ENCODE data around the gene CARD10. TPM values are rescaled to one million over a fixed set of nuclear protein-coding genes. Genes with fewer than 3 reads are reported as not detected.

The CARD10 gene
- total and polyA plus RNA-seq, 8 donors: 9.9 to 30.2 (median 13.9) TPM

DNA sequence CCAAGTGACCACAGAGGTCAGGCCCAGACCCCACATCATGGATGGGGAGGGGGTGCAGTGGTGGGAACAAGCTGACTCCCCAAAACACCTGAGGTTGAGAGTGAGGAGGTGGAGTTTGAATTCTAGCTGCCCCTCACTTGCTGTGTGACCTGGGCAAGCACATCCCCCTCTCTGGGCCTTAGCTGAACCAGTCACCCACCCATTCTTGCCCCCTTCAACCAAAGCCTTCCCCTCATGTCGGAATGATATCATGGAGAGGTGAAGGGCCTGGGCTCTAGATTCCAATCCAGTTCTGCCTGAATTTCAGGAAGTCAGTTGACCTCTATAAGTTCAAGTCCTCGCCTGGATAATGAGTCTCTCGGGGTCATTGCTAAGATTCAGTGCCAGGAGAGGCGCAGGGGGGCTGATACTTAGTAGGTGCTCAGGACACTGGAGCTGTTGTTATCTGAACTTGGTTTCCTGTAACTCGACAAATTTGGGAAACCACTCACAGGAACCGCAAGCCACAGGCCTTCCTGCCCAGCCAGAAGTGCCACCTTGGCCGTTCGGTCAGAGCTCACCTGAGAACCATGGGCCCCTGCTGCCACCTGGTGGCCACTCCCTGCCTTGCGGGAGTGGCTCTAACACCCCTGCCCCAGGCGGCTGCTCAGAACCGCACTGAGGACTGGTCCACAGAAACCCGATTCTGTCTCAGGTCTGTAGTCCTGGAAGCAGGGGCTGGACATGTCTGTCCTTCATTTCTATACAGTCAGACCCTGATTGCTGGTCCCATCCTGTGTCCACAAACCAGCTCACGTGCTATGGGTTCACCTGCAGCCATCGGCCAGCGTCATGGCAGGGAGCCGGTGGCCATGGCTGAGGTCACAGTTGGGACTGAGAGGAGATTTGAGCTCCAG lies 47.9 kb upstream of the CARD10 start:
- WGBS, 2 donors: 10 to 12% methylated on average over 16 of the region's 16 CpGs
- H3K4me1 ChIP-seq: peaks cover 71 to 85% (median 84%) of the 10 kb centered on the region in 3 donors
- intact Hi-C loops (cut with DNase I): no loop called here
- FAIRE-seq (no peak), DNase-seq (peak; percentile 85 to 98 (median 93)), ATAC-seq (peak; percentile 19 to 56 (median 48))
- H3K4me3 ChIP-seq: peak overlapping the region in 2 of 4 donors; percentile 4 to 26
- H3K27me3 ChIP-seq: no peaks in the 10 kb centered on the region
- peak overlapping the region; percentile 77 to 100 (median 98) for H3K27ac ChIP-seq
- no peaks in the 10 kb centered on the region for H3K9me3 ChIP-seq
- peaks cover 0 to 20% (median 12%) of the 10 kb centered on the region in 3 donors for H3K36me3 ChIP-seq
- peak; percentile 93 to 96 (median 95) for TF ChIP-seq CTCF (IDR thresholded peaks at IDR 0.05)

DNA sequence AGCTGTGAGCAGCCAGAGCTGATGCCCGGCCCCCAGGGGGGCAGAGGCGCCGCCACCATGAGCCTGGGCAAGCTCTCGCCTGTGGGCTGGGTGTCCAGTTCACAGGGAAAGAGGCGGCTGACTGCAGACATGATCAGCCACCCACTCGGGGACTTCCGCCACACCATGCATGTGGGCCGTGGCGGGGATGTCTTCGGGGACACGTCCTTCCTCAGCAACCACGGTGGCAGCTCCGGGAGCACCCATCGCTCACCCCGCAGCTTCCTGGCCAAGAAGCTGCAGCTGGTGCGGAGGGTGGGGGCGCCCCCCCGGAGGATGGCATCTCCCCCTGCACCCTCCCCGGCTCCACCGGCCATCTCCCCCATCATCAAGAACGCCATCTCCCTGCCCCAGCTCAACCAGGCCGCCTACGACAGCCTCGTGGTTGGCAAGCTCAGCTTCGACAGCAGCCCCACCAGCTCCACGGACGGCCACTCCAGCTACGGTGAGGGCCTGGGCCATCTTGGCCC lies 47.2 kb upstream of the CARD10 start:
- peak in 3 of 6 donors; percentile 45 to 83 (median 67) for DNase-seq
- Histone ChIP-seq H3K27ac (peak overlapping the region; percentile 77 to 100 (median 98)), H3K9me3 (no peaks in the 10 kb centered on the region), H3K36me3 (peaks cover 0 to 20% (median 12%) of the 10 kb centered on the region in 3 donors), H3K4me1 (peaks cover 66 to 83% (median 80%) of the 10 kb centered on the region in 3 donors), H3K27me3 (no peaks in the 10 kb centered on the region), H3K4me3 (peak overlapping the region in 2 of 4 donors; percentile 4 to 26)
- no peak for ATAC-seq
- FAIRE-seq: no peak
- 31 to 48% methylated on average over 24 to 28 of the region's 28 CpGs for WGBS, 2 donors
- no peak for TF ChIP-seq CTCF (IDR thresholded peaks at IDR 0.05)
- intact Hi-C loops (cut with DNase I): no loop called here

GRCh38 chr22:37565830-37566229 lies 46.6 kb upstream of the CARD10 start:
- no peak for TF ChIP-seq CTCF (IDR thresholded peaks at IDR 0.05)
- peaks cover 60 to 78% (median 74%) of the 10 kb centered on the region in 3 donors for H3K4me1 ChIP-seq

DNA sequence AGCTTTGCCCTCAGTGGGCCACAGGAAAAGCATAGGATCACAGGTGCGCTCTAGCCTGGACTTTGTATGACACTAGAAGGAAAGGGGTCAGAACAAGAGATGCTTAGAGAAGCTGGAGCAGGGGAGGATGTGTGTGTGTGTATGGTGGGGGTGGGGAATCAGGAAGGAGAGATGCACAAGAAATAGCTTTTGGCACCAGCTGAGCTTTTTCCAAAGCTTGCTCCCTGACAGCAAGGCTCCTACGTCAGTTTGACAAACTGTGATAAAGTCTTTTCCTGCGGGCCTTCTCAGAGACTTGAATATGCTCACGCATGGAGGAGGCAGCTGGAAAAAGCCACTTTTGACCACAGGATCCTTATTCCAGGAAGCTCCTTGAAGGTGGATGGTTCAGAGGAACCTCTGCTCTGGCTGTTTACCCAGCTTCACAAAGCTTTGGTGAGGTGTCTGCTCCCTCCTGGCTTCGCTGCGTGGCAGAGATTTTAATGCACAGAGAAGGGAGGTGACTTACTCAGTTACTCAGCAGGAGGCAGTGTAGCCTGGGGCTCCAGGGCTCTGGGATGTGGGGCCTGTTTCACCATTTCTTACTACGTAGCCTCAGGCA lies 45.0 kb upstream of the CARD10 start:
- Histone ChIP-seq H3K27me3 (no peaks in the 10 kb centered on the region), H3K27ac (peak overlapping the region; percentile 97 to 100 (median 98)), H3K4me3 (peak overlapping the region in 2 of 4 donors; percentile 59 to 95), H3K4me1 (peaks cover 51 to 72% (median 64%) of the 10 kb centered on the region in 3 donors), H3K36me3 (peaks cover 0 to 20% (median 12%) of the 10 kb centered on the region in 3 donors), H3K9me3 (no peaks in the 10 kb centered on the region)
- WGBS, 2 donors: 15 to 21% methylated on average over 7 of the region's 7 CpGs
- no peak for FAIRE-seq
- intact Hi-C loops (cut with DNase I): no loop called here
- no peak for DNase-seq
- no peak for TF ChIP-seq CTCF (IDR thresholded peaks at IDR 0.05)
- no peak for ATAC-seq

More at GRCh38 chr22:37565830-37566229, 46.6 kb upstream of the CARD10 start:
- whole genome bisulfite sequencing, 2 donors: 41 to 46% methylated on average over 17 of the region's 17 CpGs
- ATAC-seq (no peak), DNase-seq (peak in 1 of 6 donors; percentile 57), FAIRE-seq (no peak)
- no peaks in the 10 kb centered on the region for H3K9me3 ChIP-seq
- no peaks in the 10 kb centered on the region for H3K27me3 ChIP-seq
- H3K27ac ChIP-seq: peak overlapping the region; percentile 77 to 100 (median 98)
- intact Hi-C loops (cut with DNase I): no loop called here
- peak overlapping the region in 2 of 4 donors; percentile 4 to 26 for H3K4me3 ChIP-seq
- peaks cover 0 to 20% (median 12%) of the 10 kb centered on the region in 3 donors for H3K36me3 ChIP-seq

Measured in pancreas (tissue), 10 donors.